Fibroblast of lung (primary cell): ENCODE results near the gene LAP3. TPM values are rescaled to one million over a fixed set of nuclear protein-coding genes. Genes with fewer than 3 reads are reported as not detected.

Experiments used
- DNase-seq, 2 donors: peaks; one replicate each; pipeline versions ENCODE4 v3.0.0 to v3.0.0-alpha.2; 2010; ENCODE audit warnings: low read depth in 2 of 2
- H2AFZ ChIP-seq: 2 replicates; pipeline ENCODE4 v1.5.1; 2012; ENCODE audit warnings: low read length, control low read depth, inconsistent platforms
- H3K27ac ChIP-seq: 2 replicates; pipeline ENCODE4 v1.5.1; 2011; ENCODE audit warnings: low read length, control low read depth; ENCODE audit not compliant: insufficient read depth
- H3K27me3 ChIP-seq: 2 replicates; pipeline ENCODE4 v1.5.1; 2011; ENCODE audit warnings: mild to moderate bottlenecking, low read length; ENCODE audit not compliant: control insufficient read depth, insufficient read depth
- H3K36me3 ChIP-seq: 2 replicates; pipeline ENCODE4 v1.5.1; 2011; ENCODE audit warnings: low read length; ENCODE audit not compliant: control insufficient read depth, insufficient read depth
- H3K4me1 ChIP-seq: 2 replicates; pipeline ENCODE4 v1.5.1; 2011; ENCODE audit warnings: low read length; ENCODE audit not compliant: control insufficient read depth, insufficient read depth; ENCODE audit errors: extremely low read depth
- H3K4me2 ChIP-seq: 2 replicates; pipeline ENCODE4 v1.5.1; 2011; ENCODE audit warnings: low read length, control low read depth; ENCODE audit not compliant: insufficient read depth; ENCODE audit errors: extremely low read depth
- H3K4me3 ChIP-seq, 4 experiments: fragments of 200-600 bp in 1 of 4; sonication (generic) in 1 of 4; replicated peaks in 1 of 4; 2 replicates each; pipeline ENCODE4 v1.5.1; 2011 to 2016; ENCODE audit warnings: low read length in 4 of 4, low read depth in 3 of 4, mild to moderate bottlenecking in 3 of 4, control low read depth in 2 of 4, inconsistent platforms in 1 of 4, mixed read lengths in 1 of 4; ENCODE audit not compliant: insufficient read depth in 1 of 4; ENCODE audit errors: control extremely low read depth in 1 of 4
- H3K79me2 ChIP-seq: 2 replicates; pipeline ENCODE4 v1.5.1; 2012; ENCODE audit warnings: mild to moderate bottlenecking, low read length, inconsistent platforms; ENCODE audit not compliant: control insufficient read depth, insufficient read depth
- H3K9ac ChIP-seq: 2 replicates; pipeline ENCODE4 v1.5.1; 2011; ENCODE audit warnings: mild to moderate bottlenecking, low read length, control low read depth; ENCODE audit not compliant: insufficient read depth
- H3K9me3 ChIP-seq: 2 replicates; pipeline ENCODE4 v1.5.1; 2012; ENCODE audit warnings: low read depth, low read length; ENCODE audit not compliant: control insufficient read depth, insufficient read depth
- H4K20me1 ChIP-seq: 2 replicates; pipeline ENCODE4 v1.5.1; 2011; ENCODE audit warnings: low read length; ENCODE audit not compliant: control insufficient read depth, insufficient read depth; ENCODE audit errors: extremely low read depth
- EZH2 ChIP-seq: IDR thresholded peaks from 2 replicates; pipeline ENCODE4 v1.5.1; 2012; ENCODE audit warnings: low read length, control low read depth, mild to moderate bottlenecking; ENCODE audit errors: missing control alignments
- polyA plus RNA-seq, 2 donors: library from polyadenylated mRNA; depleted of rRNA in 1 of 2; stranded (reverse) in 1 of 2; unstranded in 1 of 2; fragments of >200 nt; gene quantifications; 2 replicates each; pipeline ENCODE4 v1.2.1, GENCODE V29; 2011 to 2012; ENCODE audit warnings: missing spikeins in 1 of 2
- total RNA-seq: library from RNA; depleted of rRNA; stranded (reverse); fragments of >200 nt; gene quantifications from 2 replicates; pipeline ENCODE4 v1.2.1, GENCODE V29; 2014
- TF ChIP-seq, protein P1 (sequence below), 2 donors: IDR thresholded peaks in 1 of 2; conservative IDR thresholded peaks in 1 of 2; 1 replicate in 1 of 2; 2 replicates in 1 of 2; pipeline ENCODE4 v1.5.1; 2011 to 2012; ENCODE audit warnings: low read length in 2 of 2, control low read depth in 1 of 2, inconsistent platforms in 1 of 2, low read depth in 1 of 2, mild to moderate bottlenecking in 1 of 2

Gene LAP3
- total and polyA plus RNA-seq, 2 donors (not counting 1 experiment from before 2014, with no cell fraction given) = 80.8 to 116 TPM

DNA sequence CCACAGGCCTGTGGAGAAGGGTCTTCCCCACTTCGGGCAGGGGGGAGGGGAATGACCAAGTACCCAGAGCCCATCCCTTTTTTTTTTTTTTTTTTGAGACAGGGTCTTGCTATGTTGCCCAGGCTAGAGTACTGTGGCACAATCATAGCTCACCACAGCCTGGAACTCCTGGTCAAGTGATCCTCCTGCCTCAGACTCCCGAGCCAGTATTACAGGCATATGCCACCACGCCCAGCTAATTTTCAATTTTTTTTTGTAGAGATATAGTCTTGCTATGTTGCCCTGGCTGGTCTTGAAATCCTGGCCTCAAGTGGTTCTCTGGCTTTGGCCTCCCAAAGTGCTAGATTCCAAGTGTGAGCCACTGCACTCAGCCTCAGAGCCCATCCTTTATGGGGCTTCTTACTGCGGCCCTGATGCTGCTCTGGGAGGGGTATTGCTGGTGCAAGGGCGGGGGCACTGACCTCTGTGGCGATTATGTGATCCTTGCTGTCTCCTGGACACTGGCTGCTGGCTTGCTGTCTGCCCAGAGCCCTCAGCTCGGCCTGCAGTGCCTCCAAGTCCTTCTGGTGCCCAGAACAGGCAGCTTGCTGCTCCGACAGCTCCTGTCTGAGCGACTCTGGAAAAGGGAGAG, 70.3 kb downstream of the LAP3 start:
- Histone ChIP-seq H3K9ac (no peak overlapping the region), H3K9me3 (no peaks in the 10 kb centered on the region), H4K20me1 (no peaks in the 10 kb centered on the region), H3K79me2 (no peaks in the 10 kb centered on the region), H3K27ac (no peak overlapping the region), H3K4me2 (no peak overlapping the region), H3K36me3 (no peaks in the 10 kb centered on the region), H3K27me3 (no peaks in the 10 kb centered on the region), H3K4me3 (no peak overlapping the region), H3K4me1 (no peaks in the 10 kb centered on the region), H2AFZ (no peak overlapping the region)
- TF ChIP-seq, protein P1, sequence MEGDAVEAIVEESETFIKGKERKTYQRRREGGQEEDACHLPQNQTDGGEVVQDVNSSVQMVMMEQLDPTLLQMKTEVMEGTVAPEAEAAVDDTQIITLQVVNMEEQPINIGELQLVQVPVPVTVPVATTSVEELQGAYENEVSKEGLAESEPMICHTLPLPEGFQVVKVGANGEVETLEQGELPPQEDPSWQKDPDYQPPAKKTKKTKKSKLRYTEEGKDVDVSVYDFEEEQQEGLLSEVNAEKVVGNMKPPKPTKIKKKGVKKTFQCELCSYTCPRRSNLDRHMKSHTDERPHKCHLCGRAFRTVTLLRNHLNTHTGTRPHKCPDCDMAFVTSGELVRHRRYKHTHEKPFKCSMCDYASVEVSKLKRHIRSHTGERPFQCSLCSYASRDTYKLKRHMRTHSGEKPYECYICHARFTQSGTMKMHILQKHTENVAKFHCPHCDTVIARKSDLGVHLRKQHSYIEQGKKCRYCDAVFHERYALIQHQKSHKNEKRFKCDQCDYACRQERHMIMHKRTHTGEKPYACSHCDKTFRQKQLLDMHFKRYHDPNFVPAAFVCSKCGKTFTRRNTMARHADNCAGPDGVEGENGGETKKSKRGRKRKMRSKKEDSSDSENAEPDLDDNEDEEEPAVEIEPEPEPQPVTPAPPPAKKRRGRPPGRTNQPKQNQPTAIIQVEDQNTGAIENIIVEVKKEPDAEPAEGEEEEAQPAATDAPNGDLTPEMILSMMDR (conservative IDR thresholded peaks at IDR 0.05 in 1 of 2, IDR thresholded peaks at IDR 0.05 in 1 of 2; ENCODE audit: low read depth in 1 of 2, low read length in 2 of 2) = no peak
- no peak for TF ChIP-seq EZH2
- DNase-seq = no peak

DNA sequence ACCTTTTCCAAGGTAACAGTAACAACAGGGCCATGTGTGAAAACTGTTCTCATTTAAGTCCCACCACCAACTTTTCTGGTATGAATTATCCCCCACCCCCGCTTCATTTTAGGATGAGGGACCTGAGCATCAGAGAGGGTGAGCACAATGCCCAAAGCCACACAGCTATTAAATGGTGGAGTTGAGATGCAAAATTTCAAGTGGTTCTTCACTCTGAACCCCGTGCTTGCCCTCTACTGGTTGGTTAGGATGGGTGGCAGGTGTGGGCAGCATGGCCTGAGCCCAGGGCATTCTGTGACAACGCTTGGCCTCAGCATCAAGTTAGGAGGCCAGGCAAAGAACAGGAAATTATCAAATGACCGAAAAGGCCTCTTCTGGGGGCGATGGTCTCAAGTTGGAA, 70.9 kb downstream of the LAP3 start:
- Histone ChIP-seq H3K9ac (no peak overlapping the region), H3K27me3 (no peaks in the 10 kb centered on the region), H3K4me1 (no peaks in the 10 kb centered on the region), H3K36me3 (no peaks in the 10 kb centered on the region), H3K4me2 (no peak overlapping the region), H3K9me3 (no peaks in the 10 kb centered on the region), H3K27ac (no peak overlapping the region), H3K4me3 (no peak overlapping the region), H3K79me2 (no peaks in the 10 kb centered on the region), H4K20me1 (no peaks in the 10 kb centered on the region), H2AFZ (no peak overlapping the region)
- TF ChIP-seq, protein P1 (conservative IDR thresholded peaks at IDR 0.05 in 1 of 2, IDR thresholded peaks at IDR 0.05 in 1 of 2; ENCODE audit: low read depth in 1 of 2, low read length in 2 of 2) = no peak
- TF ChIP-seq EZH2 = no peak
- DNase-seq = no peak

- Histone ChIP-seq H3K9me3 (no peaks in the 10 kb centered on the region), H3K4me3 (no peak overlapping the region), H3K79me2 (no peaks in the 10 kb centered on the region), H3K36me3 (no peaks in the 10 kb centered on the region), H3K4me1 (no peaks in the 10 kb centered on the region), H3K27ac (no peak overlapping the region), H2AFZ (no peak overlapping the region), H3K9ac (no peak overlapping the region), H4K20me1 (no peaks in the 10 kb centered on the region), H3K27me3 (no peaks in the 10 kb centered on the region), H3K4me2 (no peak overlapping the region)
- TF ChIP-seq EZH2 = no peak
- TF ChIP-seq, protein P1 (conservative IDR thresholded peaks at IDR 0.05 in 1 of 2, IDR thresholded peaks at IDR 0.05 in 1 of 2; ENCODE audit: low read depth in 1 of 2, low read length in 2 of 2) = no peak
- no peak for DNase-seq
Observed at GRCh38 chr4:17650406-17650805, 73.4 kb downstream of the LAP3 start.
